Mesendoderm (in vitro differentiated cells): ENCODE data around the gene CAPN1.

Experiments
- DNase-seq: peaks from one replicate; pipeline ENCODE4 v3.0.0; 2013
- H2AK5ac ChIP-seq: 2 replicates; pipeline ENCODE4 v1.6.1; 2013; ENCODE audit warnings: low read length, inconsistent platforms
- H2BK120ac ChIP-seq: 2 replicates; pipeline ENCODE4 v1.6.1; 2013; ENCODE audit warnings: low read depth, mild to moderate bottlenecking, low read length, moderate library complexity, mixed read lengths
- H2BK15ac ChIP-seq: replicated peaks from 2 replicates; pipeline ENCODE4 v1.6.1; 2013; ENCODE audit warnings: low read depth, mild to moderate bottlenecking, moderate library complexity
- H2BK5ac ChIP-seq: 2 replicates; pipeline ENCODE4 v1.6.1; 2013; ENCODE audit warnings: low read length, inconsistent platforms
- H3K18ac ChIP-seq: 2 replicates; pipeline ENCODE4 v1.6.1; 2013; ENCODE audit warnings: mild to moderate bottlenecking, low read length, mixed read lengths
- H3K23ac ChIP-seq: one replicate; pipeline ENCODE4 v1.6.1; 2013; ENCODE audit warnings: low read length
- H3K27ac ChIP-seq: 2 replicates; pipeline ENCODE4 v1.5.1; 2013; ENCODE audit warnings: low read depth, mild to moderate bottlenecking, inconsistent platforms, low read length, moderate library complexity
- H3K27me3 ChIP-seq: 2 replicates; pipeline ENCODE4 v1.6.1; 2013; ENCODE audit warnings: low read length, control low read depth, mild to moderate bottlenecking, inconsistent platforms; ENCODE audit not compliant: insufficient read depth, poor library complexity
- H3K36me3 ChIP-seq: 2 replicates; pipeline ENCODE4 v1.6.1; 2013; ENCODE audit warnings: low read length, inconsistent platforms; ENCODE audit not compliant: control insufficient read depth, insufficient read depth
- H3K4ac ChIP-seq: one replicate; pipeline ENCODE4 v1.6.1; 2013; ENCODE audit warnings: low read depth, mild to moderate bottlenecking, low read length, moderate library complexity
- H3K4me1 ChIP-seq: 2 replicates; pipeline ENCODE4 v1.6.1; 2013; ENCODE audit warnings: low read depth, low read length, inconsistent platforms; ENCODE audit not compliant: control insufficient read depth
- H3K4me2 ChIP-seq: 2 replicates; pipeline ENCODE4 v1.6.1; 2013; ENCODE audit warnings: low read length
- H3K4me3 ChIP-seq: 2 replicates; pipeline ENCODE4 v1.5.1; 2013; ENCODE audit warnings: mild to moderate bottlenecking, low read length
- H3K56ac ChIP-seq: one replicate; pipeline ENCODE4 v1.6.1; 2013; ENCODE audit warnings: low read length
- H3K79me1 ChIP-seq: 2 replicates; pipeline ENCODE4 v1.6.1; 2013; ENCODE audit warnings: low read length, inconsistent platforms
- H3K79me2 ChIP-seq: 2 replicates; pipeline ENCODE4 v1.6.1; 2013; ENCODE audit warnings: mild to moderate bottlenecking, low read length; ENCODE audit not compliant: control insufficient read depth, insufficient read depth
- H3K9ac ChIP-seq: 2 replicates; pipeline ENCODE4 v1.6.1; 2013; ENCODE audit warnings: low read length, inconsistent platforms
- H4K5ac ChIP-seq: one replicate; pipeline ENCODE4 v1.6.1; 2013; ENCODE audit warnings: low read length
- H4K8ac ChIP-seq: one replicate; pipeline ENCODE4 v1.6.1; 2013; ENCODE audit warnings: low read depth, mild to moderate bottlenecking, control low read depth, low read length, moderate library complexity
- WGBS: extraction: QIAGEN DNeasy Blood & Tissue Kit; methylation state at CpG from one replicate; pipeline ENCODE4 v1.1.7; 2013; ENCODE audit warnings: low lambda C conversion rate, missing lambda C conversion rate; ENCODE audit not compliant: insufficient coverage; ENCODE audit errors: extremely low coverage; 5-methylcytosine and 5-hydroxymethylcytosine counted together

CAPN1 gene

GRCh38 chr11:65221026-65221425 is 39.3 kb downstream of the CAPN1 start:
- H3K27ac ChIP-seq: no peak overlapping the region
- H3K56ac ChIP-seq: no peak overlapping the region
- no peaks in the 10 kb centered on the region for H3K79me2 ChIP-seq
- H3K36me3 ChIP-seq: no peaks in the 10 kb centered on the region
- no peak overlapping the region for H3K4me3 ChIP-seq
- peak overlapping the region; percentile 24 for H3K23ac ChIP-seq
- H3K27me3 ChIP-seq: no peaks in the 10 kb centered on the region
- no peak overlapping the region for H2BK5ac ChIP-seq
- no CpG with 5 or more reads among the region's 10 CpGs for WGBS
- H4K5ac ChIP-seq: no peak overlapping the region
- no peak overlapping the region for H3K18ac ChIP-seq
- no peak overlapping the region for H2BK120ac ChIP-seq
- peaks cover 2% of the 10 kb centered on the region for H3K4me1 ChIP-seq
- H4K8ac ChIP-seq: no peak overlapping the region
- no peak overlapping the region for H3K4me2 ChIP-seq
- H2AK5ac ChIP-seq: no peak overlapping the region
- H3K4ac ChIP-seq: no peak overlapping the region
- no peak overlapping the region for H2BK15ac ChIP-seq
- H3K79me1 ChIP-seq: no peaks in the 10 kb centered on the region
- H3K9ac ChIP-seq: no peak overlapping the region
- no peak for DNase-seq

GRCh38 chr11:65223011-65223410 is 41.3 kb downstream of the CAPN1 start:
- H3K23ac ChIP-seq: no peak overlapping the region
- no peak overlapping the region for H3K4me2 ChIP-seq
- WGBS: no CpG with 5 or more reads among the region's 8 CpGs
- no peak overlapping the region for H2BK120ac ChIP-seq
- H4K8ac ChIP-seq: no peak overlapping the region
- H3K36me3 ChIP-seq: no peaks in the 10 kb centered on the region
- H2BK15ac ChIP-seq: no peak overlapping the region
- H3K79me1 ChIP-seq: no peaks in the 10 kb centered on the region
- no peaks in the 10 kb centered on the region for H3K27me3 ChIP-seq
- H3K4me3 ChIP-seq: no peak overlapping the region
- DNase-seq: no peak
- no peaks in the 10 kb centered on the region for H3K79me2 ChIP-seq
- H4K5ac ChIP-seq: no peak overlapping the region
- H3K4me1 ChIP-seq: peaks cover 2% of the 10 kb centered on the region
- H2AK5ac ChIP-seq: no peak overlapping the region
- no peak overlapping the region for H2BK5ac ChIP-seq
- H3K56ac ChIP-seq: no peak overlapping the region
- H3K9ac ChIP-seq: no peak overlapping the region
- H3K18ac ChIP-seq: no peak overlapping the region
- no peak overlapping the region for H3K4ac ChIP-seq
- H3K27ac ChIP-seq: no peak overlapping the region

- H3K18ac ChIP-seq: peak overlapping the region; percentile 98
- H3K79me2 ChIP-seq: no peaks in the 10 kb centered on the region
- no peak overlapping the region for H2AK5ac ChIP-seq
- no peak overlapping the region for H4K5ac ChIP-seq
- no peak overlapping the region for H2BK5ac ChIP-seq
- peak overlapping the region; percentile 74 for H3K9ac ChIP-seq
- peak overlapping the region; percentile 56 for H3K4ac ChIP-seq
- peak; percentile 75 for DNase-seq
- H3K27me3 ChIP-seq: no peaks in the 10 kb centered on the region
- H4K8ac ChIP-seq: no peak overlapping the region
- H3K4me1 ChIP-seq: peaks cover 2% of the 10 kb centered on the region
- peak overlapping the region; percentile 90 for H3K56ac ChIP-seq
- H3K23ac ChIP-seq: no peak overlapping the region
- H2BK120ac ChIP-seq: no peak overlapping the region
- no CpG with 5 or more reads among the region's 5 CpGs for WGBS
- no peaks in the 10 kb centered on the region for H3K36me3 ChIP-seq
- H2BK15ac ChIP-seq: peak overlapping the region; percentile 75
- no peaks in the 10 kb centered on the region for H3K79me1 ChIP-seq
- peak overlapping the region; percentile 71 for H3K4me2 ChIP-seq
- H3K4me3 ChIP-seq: no peak overlapping the region
- H3K27ac ChIP-seq: no peak overlapping the region
Observed at GRCh38 chr11:65224930-65225278, 43.2 kb downstream of the CAPN1 start.

- H3K56ac ChIP-seq: peak overlapping the region; percentile 90
- peaks cover 2% of the 10 kb centered on the region for H3K4me1 ChIP-seq
- H2BK15ac ChIP-seq: peak overlapping the region; percentile 75
- no peaks in the 10 kb centered on the region for H3K36me3 ChIP-seq
- no peaks in the 10 kb centered on the region for H3K79me1 ChIP-seq
- peak overlapping the region; percentile 15 for H3K4me3 ChIP-seq
- no peak overlapping the region for H3K27ac ChIP-seq
- no peak overlapping the region for H4K5ac ChIP-seq
- H3K79me2 ChIP-seq: no peaks in the 10 kb centered on the region
- H2BK5ac ChIP-seq: no peak overlapping the region
- no peak overlapping the region for H2BK120ac ChIP-seq
- H2AK5ac ChIP-seq: no peak overlapping the region
- H4K8ac ChIP-seq: peak overlapping the region; percentile 43
- peak overlapping the region; percentile 74 for H3K9ac ChIP-seq
- peak overlapping the region; percentile 98 for H3K18ac ChIP-seq
- H3K27me3 ChIP-seq: no peaks in the 10 kb centered on the region
- no peak overlapping the region for H3K23ac ChIP-seq
- H3K4ac ChIP-seq: peak overlapping the region; percentile 82
- DNase-seq: peak; percentile 78
- WGBS: no CpG with 5 or more reads among the region's 42 CpGs
- H3K4me2 ChIP-seq: peak overlapping the region; percentile 71
Observed at GRCh38 chr11:65225279-65226102, 43.8 kb downstream of the CAPN1 start.

GRCh38 chr11:65226103-65226442 is 44.3 kb downstream of the CAPN1 start:
- no peak for DNase-seq
- H2BK5ac ChIP-seq: no peak overlapping the region
- no peak overlapping the region for H3K4me3 ChIP-seq
- peak overlapping the region; percentile 71 for H3K4me2 ChIP-seq
- no peak overlapping the region for H3K4ac ChIP-seq
- no peaks in the 10 kb centered on the region for H3K36me3 ChIP-seq
- H2AK5ac ChIP-seq: no peak overlapping the region
- no peak overlapping the region for H4K5ac ChIP-seq
- H3K79me2 ChIP-seq: no peaks in the 10 kb centered on the region
- no peaks in the 10 kb centered on the region for H3K79me1 ChIP-seq
- no peak overlapping the region for H2BK120ac ChIP-seq
- WGBS: no CpG with 5 or more reads among the region's 7 CpGs
- H3K9ac ChIP-seq: peak overlapping the region; percentile 74
- H4K8ac ChIP-seq: no peak overlapping the region
- H3K27me3 ChIP-seq: no peaks in the 10 kb centered on the region
- H3K23ac ChIP-seq: no peak overlapping the region
- peaks cover 2% of the 10 kb centered on the region for H3K4me1 ChIP-seq
- H3K56ac ChIP-seq: peak overlapping the region; percentile 90
- H3K18ac ChIP-seq: peak overlapping the region; percentile 90
- H3K27ac ChIP-seq: no peak overlapping the region
- no peak overlapping the region for H2BK15ac ChIP-seq

- Histone ChIP-seq H3K4me1 (peaks cover 2% of the 10 kb centered on the region), H3K9ac (no peak overlapping the region), H3K4ac (no peak overlapping the region), H3K27ac (no peak overlapping the region), H3K79me2 (no peaks in the 10 kb centered on the region), H2BK15ac (no peak overlapping the region), H3K4me3 (no peak overlapping the region), H3K4me2 (no peak overlapping the region), H2BK120ac (no peak overlapping the region), H3K56ac (no peak overlapping the region), H3K18ac (no peak overlapping the region), H3K79me1 (no peaks in the 10 kb centered on the region), H2BK5ac (no peak overlapping the region), H3K23ac (no peak overlapping the region), H4K8ac (no peak overlapping the region), H3K36me3 (no peaks in the 10 kb centered on the region), H4K5ac (no peak overlapping the region), H2AK5ac (no peak overlapping the region), H3K27me3 (no peaks in the 10 kb centered on the region)
- no peak for DNase-seq
- WGBS: no CpG with 5 or more reads among the region's 2 CpGs
Observed at GRCh38 chr11:65227879-65228278, 46.2 kb downstream of the CAPN1 start.
